Aorta (tissue), 5 donors: ENCODE measurements around the gene NR1D1. TPM values are rescaled to one million over a fixed set of nuclear protein-coding genes. Genes with fewer than 3 reads are reported as not detected.
A peak's percentile ranks its signal among the peaks of the same experiment; 100 is the strongest.

Source experiments
- ATAC-seq: fragments of 200-7000 bp; cut with Tn5 transposase; one replicate; pipeline ENCODE4 v1.9.1; 2022; ENCODE audit warnings: moderate library complexity; ENCODE audit not compliant: low FRiP score
- DNase-seq, 2 donors: peaks; one replicate each; pipeline ENCODE4 v3.0.0-alpha.2; 2020
- H3K27ac ChIP-seq, 2 donors: one replicate each; pipeline ENCODE4 v1.5.1; 2013; ENCODE audit warnings: low read length in 2 of 2, mild to moderate bottlenecking in 2 of 2, moderate library complexity in 2 of 2, control low read depth in 1 of 2, inconsistent platforms in 1 of 2, low read depth in 1 of 2
- H3K27me3 ChIP-seq, 2 donors: one replicate each; pipeline ENCODE4 v1.6.1; 2013; ENCODE audit warnings: control low read depth in 1 of 2, low read length in 1 of 2, mild to moderate bottlenecking in 1 of 2, moderate library complexity in 1 of 2; ENCODE audit not compliant: insufficient read depth in 2 of 2, control insufficient read depth in 1 of 2
- H3K36me3 ChIP-seq, 2 donors: one replicate each; pipeline ENCODE4 v1.6.1; 2013; ENCODE audit warnings: control low read depth in 1 of 2, low read length in 1 of 2, mild to moderate bottlenecking in 1 of 2; ENCODE audit not compliant: insufficient read depth in 2 of 2, control insufficient read depth in 1 of 2
- H3K4me1 ChIP-seq, 2 donors: one replicate each; pipeline ENCODE4 v1.6.1; 2013; ENCODE audit warnings: low read length in 2 of 2, control low read depth in 1 of 2, mild to moderate bottlenecking in 1 of 2, moderate library complexity in 1 of 2; ENCODE audit not compliant: insufficient read depth in 2 of 2, control insufficient read depth in 1 of 2
- H3K4me3 ChIP-seq, 2 donors: one replicate each; pipeline ENCODE4 v1.5.1; 2013; ENCODE audit warnings: low read length in 2 of 2, control low read depth in 1 of 2, mild to moderate bottlenecking in 1 of 2
- H3K9me3 ChIP-seq: one replicate; pipeline ENCODE4 v1.6.1; 2013; ENCODE audit warnings: mild to moderate bottlenecking, low read length; ENCODE audit not compliant: control insufficient read depth
- WGBS, 2 donors: extraction: QIAGEN DNeasy Blood & Tissue Kit; methylation state at CpG; one replicate each; pipeline ENCODE4 v1.1.7; 2013; 5-methylcytosine and 5-hydroxymethylcytosine counted together
- intact Hi-C, 2 donors: fragments of 100-400 bp; cut with DNase I; formaldehyde crosslinking; loops; one replicate each; pipeline versions ENCODE4 v1.14.2 to v1.15.0; 2022
- polyA plus RNA-seq, 2 donors: library from polyadenylated mRNA; stranded (reverse); fragments of 200-250 nt; gene quantifications; one replicate each; pipeline ENCODE4 v1.2.3, GENCODE V29; 2013
- total RNA-seq, 2 donors: library from RNA; stranded (reverse); fragmentation: NEBNext Ultra II Directional; extraction: Animal tissue kit (Norgen Biotek cat#: 25700); gene quantifications; one replicate each; pipeline ENCODE4 v1.2.1, GENCODE V29; 2021
- donor health status: healthy with polysubstance abuse.
- donor health status: Bipolar disorder and iron deficiency.
- donor health status: DM: no; HTN: no; CAD: no.
- donor health status: DM: no; HTN: no; CAD: no.
- donor health status: DM: yes; HTN: yes; CAD: no.

Gene NR1D1
- total and polyA plus RNA-seq, 4 donors, result 8.6 to 53.6 (median 23.5) TPM

DNA sequence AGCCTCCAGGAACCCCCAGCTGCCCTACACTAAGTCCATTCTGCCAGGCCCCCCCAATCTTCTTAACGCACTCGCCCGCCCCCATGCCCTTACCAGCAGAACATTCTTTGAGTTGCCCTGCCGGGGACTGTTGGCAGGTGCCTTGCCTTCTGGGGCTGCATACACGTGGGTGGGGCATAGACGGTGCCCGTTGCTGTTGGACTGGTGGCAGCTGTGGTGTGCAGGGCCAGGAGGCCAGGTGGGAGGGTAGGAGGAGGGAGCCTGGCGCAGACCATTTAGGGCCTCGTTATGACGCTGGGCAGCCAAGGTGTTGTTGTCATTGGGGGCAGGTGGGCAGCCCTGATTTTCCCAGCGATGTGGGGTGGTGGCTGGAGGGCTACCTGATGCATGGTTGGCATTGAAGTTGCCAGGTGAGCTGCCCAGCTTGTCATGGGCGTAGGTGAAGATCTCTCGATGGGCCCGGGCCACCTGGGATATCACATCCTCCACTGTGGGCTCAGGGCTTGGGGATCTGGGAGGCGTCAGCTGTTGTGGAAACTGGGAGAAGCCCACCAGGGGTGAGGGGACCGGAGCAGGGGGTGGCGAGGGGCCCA is 4.9 kb downstream of the NR1D1 start:
- ATAC-seq, result no peak
- H3K4me1 ChIP-seq, result no peaks in the 10 kb centered on the region
- intact Hi-C loops, result loop anchor here in 1 of 2 donors (5.0 to 10.0 kb wide), 2 partner anchors 72 to 239 kb away; no protein-coding TSS in a partner anchor

DNA sequence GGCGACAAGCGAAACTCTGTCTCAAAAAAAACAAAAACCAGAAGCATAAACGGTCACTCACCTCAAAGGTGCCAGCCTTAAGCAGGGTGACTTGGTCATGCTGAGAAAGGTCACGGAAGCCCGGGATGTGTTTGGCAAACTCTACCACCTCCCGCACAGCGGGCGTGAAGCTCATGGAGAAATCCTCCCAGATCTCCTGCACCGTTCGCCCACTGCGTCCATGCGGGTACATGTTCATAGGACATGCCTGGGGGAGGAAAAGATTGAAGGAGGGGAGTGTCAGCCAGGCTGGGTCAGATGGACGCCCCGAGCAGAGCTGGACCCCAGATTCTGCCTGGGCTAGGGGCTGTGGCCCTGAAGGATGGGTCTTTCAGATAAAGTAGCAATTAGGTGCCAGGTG is 5.5 kb downstream of the NR1D1 start:
- no peaks in the 10 kb centered on the region for H3K4me1 ChIP-seq
- H3K9me3 ChIP-seq, result no peaks in the 10 kb centered on the region
- peaks cover 0 to 5% of the 10 kb centered on the region in 2 donors for H3K36me3 ChIP-seq
- H3K27ac ChIP-seq, result no peak overlapping the region
- DNase-seq (peak in 1 of 2 donors; percentile 77), ATAC-seq (no peak)
- H3K4me3 ChIP-seq, result no peak overlapping the region
- intact Hi-C loops, result loop anchor here in 1 of 2 donors (5.0 to 10.0 kb wide), 2 partner anchors 72 to 240 kb away; no protein-coding TSS in a partner anchor
- no peaks in the 10 kb centered on the region for H3K27me3 ChIP-seq
- 76 to 77% methylated on average over 14 of the region's 14 CpGs for WGBS, 2 donors

More for the DNA sequence above, 4.9 kb downstream of the NR1D1 start:
- Histone ChIP-seq H3K9me3 (no peaks in the 10 kb centered on the region), H3K27me3 (no peaks in the 10 kb centered on the region), H3K27ac (peak overlapping the region in 1 of 2 donors; percentile 38), H3K4me3 (no peak overlapping the region), H3K36me3 (peaks cover 0 to 5% of the 10 kb centered on the region in 2 donors)
- 45 to 48% methylated on average over 17 of the region's 17 CpGs for WGBS, 2 donors
- peak in 1 of 2 donors; percentile 76 for DNase-seq

DNA sequence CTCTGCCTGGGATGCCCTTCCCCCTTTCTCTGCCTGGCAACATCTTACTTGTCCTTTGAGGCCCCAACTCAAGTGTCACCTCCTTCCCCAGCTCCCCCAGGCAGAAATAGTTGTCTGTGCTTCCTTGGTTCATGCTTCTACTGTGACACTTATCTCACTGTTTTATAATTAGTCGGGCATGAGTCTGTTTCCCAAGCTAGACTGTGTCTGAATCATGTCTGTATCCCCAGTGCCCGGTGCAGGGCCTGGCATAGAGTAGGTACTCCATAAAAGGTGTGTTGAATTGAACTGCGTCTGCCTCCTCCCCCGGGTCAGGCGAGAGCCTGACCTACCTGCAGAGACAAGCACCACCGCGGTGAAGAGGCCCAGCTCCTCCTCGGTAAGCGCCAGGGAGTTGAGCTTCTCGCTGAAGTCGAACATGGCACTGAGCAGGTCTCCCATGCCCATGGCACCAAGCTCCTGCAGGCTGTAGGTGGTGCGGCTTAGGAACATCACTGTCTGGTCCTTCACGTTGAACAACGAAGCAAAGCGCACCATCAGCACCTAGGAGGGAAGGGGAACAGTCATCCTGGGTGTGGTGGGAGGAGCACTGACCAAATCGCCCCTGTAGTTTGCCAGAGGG is 6.7 kb downstream of the NR1D1 start:
- intact Hi-C loops, result loop anchor here in 1 of 2 donors (2.0 to 10.0 kb wide), 2 partner anchors 17 to 241 kb away; no protein-coding TSS in a partner anchor
- 50 to 52% methylated on average over 16 of the region's 16 CpGs for WGBS, 2 donors
- Histone ChIP-seq H3K4me1 (no peaks in the 10 kb centered on the region), H3K36me3 (peaks cover 0 to 5% of the 10 kb centered on the region in 2 donors), H3K9me3 (no peaks in the 10 kb centered on the region), H3K27me3 (no peaks in the 10 kb centered on the region), H3K4me3 (no peak overlapping the region), H3K27ac (peak overlapping the region; percentile 46 to 56)
- DNase-seq (peak in 1 of 2 donors; percentile 78), ATAC-seq (no peak)

DNA sequence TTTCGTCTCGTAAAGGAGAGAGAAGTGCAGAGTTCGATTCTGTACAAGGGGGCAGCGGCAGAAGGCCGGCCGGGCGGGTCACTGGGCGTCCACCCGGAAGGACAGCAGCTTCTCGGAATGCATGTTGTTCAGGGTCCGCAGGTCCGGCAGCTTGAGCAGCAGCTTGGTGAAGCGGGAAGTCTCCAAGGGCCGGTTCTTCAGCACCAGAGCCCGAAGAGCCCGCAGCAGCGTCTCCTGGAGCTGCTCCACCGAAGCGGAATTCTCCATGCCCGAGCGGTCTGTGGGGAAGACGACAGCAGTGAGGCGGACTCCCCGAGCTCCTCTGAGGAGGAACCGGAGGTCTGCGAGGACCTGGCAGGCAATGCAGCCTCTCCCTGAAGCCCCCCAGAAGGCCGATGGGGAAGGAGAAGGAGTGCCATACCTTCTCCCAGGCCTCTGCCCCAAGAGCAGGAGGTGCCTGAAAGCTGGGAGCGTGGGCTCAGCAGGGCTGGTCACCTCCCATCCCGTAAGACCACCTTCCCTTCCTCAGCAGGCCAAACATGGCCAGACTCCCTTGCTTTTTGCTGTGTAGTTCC is 7.3 kb downstream of the NR1D1 start:
- DNase-seq (peak in 1 of 2 donors; percentile 74), ATAC-seq (no peak)
- Histone ChIP-seq H3K36me3 (peaks cover 0 to 9% of the 10 kb centered on the region in 2 donors), H3K27me3 (no peaks in the 10 kb centered on the region), H3K9me3 (no peaks in the 10 kb centered on the region), H3K27ac (peak overlapping the region; percentile 46 to 56), H3K4me3 (no peak overlapping the region), H3K4me1 (no peaks in the 10 kb centered on the region)
- intact Hi-C loops, result loop anchor here in 1 of 2 donors (2.0 to 10.0 kb wide), 2 partner anchors 18 to 242 kb away; no protein-coding TSS in a partner anchor
- 66 to 69% methylated on average over 29 of the region's 29 CpGs for WGBS, 2 donors

DNA sequence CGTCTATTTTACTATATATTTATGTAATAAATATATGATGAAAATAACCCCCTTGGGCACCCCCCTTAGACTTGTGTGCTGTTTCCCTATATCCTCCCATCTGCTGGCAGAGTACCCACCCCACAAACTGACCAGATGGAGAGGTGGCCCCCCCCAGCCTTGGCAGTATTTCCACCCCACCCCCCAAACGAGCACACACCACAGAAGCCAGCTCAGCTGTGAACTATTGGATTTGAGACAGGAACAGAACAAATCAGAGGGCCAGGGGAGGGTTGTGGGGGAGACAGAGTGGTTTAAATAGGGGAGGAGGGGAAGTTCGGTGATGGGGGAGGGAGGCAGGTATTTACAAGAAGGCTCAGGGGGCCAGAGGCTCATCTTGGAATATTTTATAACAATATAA is 7.8 kb downstream of the NR1D1 start:
- Histone ChIP-seq H3K4me1 (no peaks in the 10 kb centered on the region), H3K4me3 (no peak overlapping the region), H3K27me3 (no peaks in the 10 kb centered on the region), H3K36me3 (peaks cover 0 to 10% of the 10 kb centered on the region in 2 donors), H3K27ac (no peak overlapping the region), H3K9me3 (no peaks in the 10 kb centered on the region)
- ATAC-seq (no peak), DNase-seq (no peak)
- 21 to 26% methylated on average over 3 of the region's 3 CpGs for WGBS, 2 donors
- intact Hi-C loops, result loop anchor here in 1 of 2 donors (2.0 to 10.0 kb wide), 2 partner anchors 18 to 242 kb away; no protein-coding TSS in a partner anchor

DNA sequence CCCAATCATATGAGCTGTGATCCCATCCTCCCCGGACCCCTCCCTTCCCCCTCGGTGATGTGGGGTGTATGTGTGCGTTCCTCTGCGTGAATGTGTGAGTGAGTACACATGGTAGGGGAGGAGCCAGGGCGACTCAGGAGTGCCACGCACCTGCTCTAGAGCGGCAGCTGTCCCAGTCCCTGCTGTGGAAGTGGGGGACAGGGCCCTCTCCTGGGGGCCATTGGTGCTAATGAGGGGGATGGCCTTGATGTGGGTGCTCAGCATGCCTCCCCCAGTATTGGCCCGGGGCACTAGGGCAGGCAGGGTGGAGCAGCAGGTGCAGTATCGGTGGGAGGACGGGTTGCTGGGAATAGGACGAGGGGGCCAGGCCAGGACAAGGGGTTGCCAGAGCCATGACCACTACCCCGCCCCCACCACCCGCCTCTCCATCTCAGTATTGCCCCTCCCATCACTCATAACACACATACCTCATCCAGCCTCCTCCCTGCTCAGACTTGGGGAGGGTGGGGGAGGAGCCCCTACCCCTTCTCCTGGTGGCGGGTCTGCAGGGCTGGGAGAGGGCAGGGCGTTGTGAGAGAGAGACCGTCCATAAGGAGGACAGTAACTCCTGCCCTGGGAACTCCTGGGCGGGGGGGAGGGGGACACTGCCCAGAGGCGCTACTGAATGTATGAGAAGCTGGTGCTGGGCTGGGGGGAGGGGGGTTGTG is 8.5 kb downstream of the NR1D1 start:
- Histone ChIP-seq H3K4me1 (no peaks in the 10 kb centered on the region), H3K27ac (peak overlapping the region in 1 of 2 donors; percentile 53), H3K9me3 (no peaks in the 10 kb centered on the region), H3K27me3 (no peaks in the 10 kb centered on the region), H3K36me3 (peaks cover 2 to 13% of the 10 kb centered on the region in 2 donors), H3K4me3 (no peak overlapping the region)
- ATAC-seq (peak; percentile 3), DNase-seq (peak in 1 of 2 donors; percentile 60)
- intact Hi-C loops, result loop anchor here in 1 of 2 donors (2.0 to 10.0 kb wide), 2 partner anchors 19 to 243 kb away; no protein-coding TSS in a partner anchor
- WGBS, 2 donors, result 35 to 41% methylated on average over 15 to 18 of the region's 18 CpGs

- no peaks in the 10 kb centered on the region for H3K4me1 ChIP-seq
- no peaks in the 10 kb centered on the region for H3K27me3 ChIP-seq
- H3K9me3 ChIP-seq, result no peaks in the 10 kb centered on the region
- no peak for ATAC-seq
- no peak overlapping the region for H3K27ac ChIP-seq
- intact Hi-C loops, result loop anchor here in 1 of 2 donors (10.0 kb wide), 1 partner anchor 244 kb away; no protein-coding TSS in a partner anchor
- peaks cover 2 to 11% of the 10 kb centered on the region in 2 donors for H3K36me3 ChIP-seq
- 32 to 40% methylated on average over 13 to 14 of the region's 14 CpGs for WGBS, 2 donors
- DNase-seq, result peak in 1 of 2 donors; percentile 66
- no peak overlapping the region for H3K4me3 ChIP-seq
Measured at GRCh38 chr17:40090237-40091119, 9.9 kb downstream of the NR1D1 start.
